ENCODE data around the gene FOXS1.

DNA sequence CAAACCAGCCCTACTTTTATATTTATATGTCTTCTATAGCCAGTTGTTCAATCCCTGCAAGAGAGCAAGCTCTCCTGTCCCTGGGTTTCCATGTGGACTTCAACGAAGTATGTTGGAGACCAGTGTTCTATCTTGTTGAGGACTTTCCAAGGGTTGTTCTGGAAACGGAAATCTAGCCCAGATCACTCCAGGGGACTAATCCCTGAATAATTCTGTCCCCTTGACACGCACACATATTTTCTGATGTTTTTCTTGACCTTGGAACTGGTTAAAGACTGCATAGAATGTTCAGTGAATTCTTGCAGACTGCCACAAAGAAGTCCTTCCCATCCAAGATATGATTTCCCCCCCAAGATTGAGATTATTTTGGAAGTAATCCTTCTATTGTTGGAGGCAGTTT, 35.7 kb downstream of the FOXS1 start:
- TF ChIP-seq POLR2A (IDR thresholded peaks at IDR 0.05) = no peak
- TF ChIP-seq, protein P1, sequence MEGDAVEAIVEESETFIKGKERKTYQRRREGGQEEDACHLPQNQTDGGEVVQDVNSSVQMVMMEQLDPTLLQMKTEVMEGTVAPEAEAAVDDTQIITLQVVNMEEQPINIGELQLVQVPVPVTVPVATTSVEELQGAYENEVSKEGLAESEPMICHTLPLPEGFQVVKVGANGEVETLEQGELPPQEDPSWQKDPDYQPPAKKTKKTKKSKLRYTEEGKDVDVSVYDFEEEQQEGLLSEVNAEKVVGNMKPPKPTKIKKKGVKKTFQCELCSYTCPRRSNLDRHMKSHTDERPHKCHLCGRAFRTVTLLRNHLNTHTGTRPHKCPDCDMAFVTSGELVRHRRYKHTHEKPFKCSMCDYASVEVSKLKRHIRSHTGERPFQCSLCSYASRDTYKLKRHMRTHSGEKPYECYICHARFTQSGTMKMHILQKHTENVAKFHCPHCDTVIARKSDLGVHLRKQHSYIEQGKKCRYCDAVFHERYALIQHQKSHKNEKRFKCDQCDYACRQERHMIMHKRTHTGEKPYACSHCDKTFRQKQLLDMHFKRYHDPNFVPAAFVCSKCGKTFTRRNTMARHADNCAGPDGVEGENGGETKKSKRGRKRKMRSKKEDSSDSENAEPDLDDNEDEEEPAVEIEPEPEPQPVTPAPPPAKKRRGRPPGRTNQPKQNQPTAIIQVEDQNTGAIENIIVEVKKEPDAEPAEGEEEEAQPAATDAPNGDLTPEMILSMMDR (IDR thresholded peaks at IDR 0.05) = no peak
- no peak for TF ChIP-seq EP300 (IDR thresholded peaks at IDR 0.05)

Measured in tibial nerve (tissue), 4 donors.